DND-41 (cell line): ENCODE data around the gene UBD.

Experiments used
- EZH2 ChIP-seq: IDR thresholded peaks from 3 replicates; pipeline ENCODE4 v1.6.1; 2012; ENCODE audit warnings: borderline replicate concordance, low read depth, mild to moderate bottlenecking, moderate library complexity, low read length, inconsistent platforms; ENCODE audit not compliant: severe bottlenecking
- TF ChIP-seq, protein P1 (sequence below): IDR thresholded peaks from 2 replicates; pipeline ENCODE4 v1.5.1; 2012; ENCODE audit warnings: borderline replicate concordance, low read length, moderate library complexity, mild to moderate bottlenecking; ENCODE audit not compliant: poor library complexity, severe bottlenecking; ENCODE audit errors: extremely low read depth

- no peak for TF ChIP-seq EZH2
- TF ChIP-seq, protein P1, sequence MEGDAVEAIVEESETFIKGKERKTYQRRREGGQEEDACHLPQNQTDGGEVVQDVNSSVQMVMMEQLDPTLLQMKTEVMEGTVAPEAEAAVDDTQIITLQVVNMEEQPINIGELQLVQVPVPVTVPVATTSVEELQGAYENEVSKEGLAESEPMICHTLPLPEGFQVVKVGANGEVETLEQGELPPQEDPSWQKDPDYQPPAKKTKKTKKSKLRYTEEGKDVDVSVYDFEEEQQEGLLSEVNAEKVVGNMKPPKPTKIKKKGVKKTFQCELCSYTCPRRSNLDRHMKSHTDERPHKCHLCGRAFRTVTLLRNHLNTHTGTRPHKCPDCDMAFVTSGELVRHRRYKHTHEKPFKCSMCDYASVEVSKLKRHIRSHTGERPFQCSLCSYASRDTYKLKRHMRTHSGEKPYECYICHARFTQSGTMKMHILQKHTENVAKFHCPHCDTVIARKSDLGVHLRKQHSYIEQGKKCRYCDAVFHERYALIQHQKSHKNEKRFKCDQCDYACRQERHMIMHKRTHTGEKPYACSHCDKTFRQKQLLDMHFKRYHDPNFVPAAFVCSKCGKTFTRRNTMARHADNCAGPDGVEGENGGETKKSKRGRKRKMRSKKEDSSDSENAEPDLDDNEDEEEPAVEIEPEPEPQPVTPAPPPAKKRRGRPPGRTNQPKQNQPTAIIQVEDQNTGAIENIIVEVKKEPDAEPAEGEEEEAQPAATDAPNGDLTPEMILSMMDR = no peak
Measured at GRCh38 chr6:29525311-29525639, 34.3 kb downstream of the UBD start.
